Nephron progenitor cell (in vitro differentiated cells): ENCODE measurements around the gene GDAP2.
"Not testable (repeated sequence)": the region's sequence is repeated elsewhere in the genome, so short reads cannot be mapped to it uniquely, and the experiment has no call there.

Experiments
- DNase-seq: peaks from one replicate; pipeline ENCODE4 v3.0.0; 2021
- H3K27ac Mint-ChIP-seq: 2 replicates; pipeline ENCODE4 v1.8.0; 2021; ENCODE audit warnings: mild to moderate bottlenecking, moderate library complexity, mixed read lengths
- H3K27me3 Mint-ChIP-seq: 2 replicates; pipeline ENCODE4 v1.8.0; 2021; ENCODE audit warnings: mild to moderate bottlenecking, low read depth, mixed read lengths; ENCODE audit not compliant: poor library complexity
- H3K36me3 Mint-ChIP-seq: 2 replicates; pipeline ENCODE4 v1.8.0; 2021; ENCODE audit warnings: low read depth, mixed read lengths
- H3K4me1 Mint-ChIP-seq: 2 replicates; pipeline ENCODE4 v1.8.0; 2021; ENCODE audit warnings: mixed read lengths
- H3K4me3 Mint-ChIP-seq: 2 replicates; pipeline ENCODE4 v1.8.0; 2021; ENCODE audit warnings: mild to moderate bottlenecking, moderate library complexity, mixed read lengths
- H3K9me3 Mint-ChIP-seq: 2 replicates; pipeline ENCODE4 v1.8.0; 2021; ENCODE audit warnings: mild to moderate bottlenecking, moderate library complexity, mixed read lengths
- TF ChIP-seq, protein P1 (sequence below): fragments of 200-600 bp; sonication (generic); IDR thresholded peaks from 2 replicates; pipeline ENCODE4 v1.5.0; 2021; ENCODE audit warnings: antibody characterized with exemption

GDAP2 gene

DNA sequence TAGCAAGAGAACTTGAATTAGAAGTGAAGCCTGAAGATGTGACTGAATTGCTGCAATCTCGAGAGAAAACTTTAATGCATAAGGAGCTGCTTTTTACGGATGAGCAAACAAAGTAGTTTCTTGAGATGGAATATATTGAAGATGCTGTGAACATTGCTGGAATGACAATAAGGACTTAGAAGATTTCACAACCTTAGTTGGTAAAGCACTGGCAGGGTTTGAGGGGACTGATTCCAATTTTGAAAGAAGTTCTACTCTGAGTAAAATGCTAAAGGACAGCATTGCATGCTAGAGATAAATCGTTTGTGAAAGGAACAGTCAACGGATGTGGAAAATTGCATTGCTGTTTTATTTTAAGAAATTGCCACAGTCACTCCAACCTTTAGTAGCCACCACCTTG lies 69.5 kb downstream of the GDAP2 start:
- H3K27me3 Mint-ChIP-seq, result no peaks in the 10 kb centered on the region

DNA sequence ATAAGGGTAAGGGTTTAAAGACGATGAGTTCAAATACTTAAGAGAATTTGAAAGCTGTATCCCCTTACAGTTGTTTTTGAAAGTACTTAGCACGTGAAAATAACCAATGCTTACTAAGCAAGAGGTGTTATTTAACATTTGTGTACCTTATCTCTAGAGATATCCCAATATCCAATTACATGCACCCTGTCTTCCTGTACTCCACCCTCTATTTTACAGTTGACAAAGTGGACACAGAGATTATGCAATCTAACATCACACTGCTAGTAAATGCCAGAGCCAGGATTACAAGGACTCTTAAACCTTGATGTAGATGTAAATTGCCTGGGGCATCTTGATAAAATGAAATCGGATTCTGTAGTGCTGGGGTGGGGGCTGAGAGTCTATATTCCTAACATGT lies 72.0 kb downstream of the GDAP2 start:
- H3K4me3 Mint-ChIP-seq, result no peak overlapping the region
- H3K9me3 Mint-ChIP-seq, result no peaks in the 10 kb centered on the region
- H3K27me3 Mint-ChIP-seq, result no peaks in the 10 kb centered on the region
- no peak overlapping the region for H3K27ac Mint-ChIP-seq
- TF ChIP-seq, protein P1, sequence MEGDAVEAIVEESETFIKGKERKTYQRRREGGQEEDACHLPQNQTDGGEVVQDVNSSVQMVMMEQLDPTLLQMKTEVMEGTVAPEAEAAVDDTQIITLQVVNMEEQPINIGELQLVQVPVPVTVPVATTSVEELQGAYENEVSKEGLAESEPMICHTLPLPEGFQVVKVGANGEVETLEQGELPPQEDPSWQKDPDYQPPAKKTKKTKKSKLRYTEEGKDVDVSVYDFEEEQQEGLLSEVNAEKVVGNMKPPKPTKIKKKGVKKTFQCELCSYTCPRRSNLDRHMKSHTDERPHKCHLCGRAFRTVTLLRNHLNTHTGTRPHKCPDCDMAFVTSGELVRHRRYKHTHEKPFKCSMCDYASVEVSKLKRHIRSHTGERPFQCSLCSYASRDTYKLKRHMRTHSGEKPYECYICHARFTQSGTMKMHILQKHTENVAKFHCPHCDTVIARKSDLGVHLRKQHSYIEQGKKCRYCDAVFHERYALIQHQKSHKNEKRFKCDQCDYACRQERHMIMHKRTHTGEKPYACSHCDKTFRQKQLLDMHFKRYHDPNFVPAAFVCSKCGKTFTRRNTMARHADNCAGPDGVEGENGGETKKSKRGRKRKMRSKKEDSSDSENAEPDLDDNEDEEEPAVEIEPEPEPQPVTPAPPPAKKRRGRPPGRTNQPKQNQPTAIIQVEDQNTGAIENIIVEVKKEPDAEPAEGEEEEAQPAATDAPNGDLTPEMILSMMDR, result no peak
- H3K4me1 Mint-ChIP-seq, result no peaks in the 10 kb centered on the region
- DNase-seq, result no peak
- H3K36me3 Mint-ChIP-seq, result peaks cover 15% of the 10 kb centered on the region

More for the DNA sequence above, 69.5 kb downstream of the GDAP2 start:
- no peak overlapping the region for H3K27ac Mint-ChIP-seq
- H3K9me3 Mint-ChIP-seq, result no peaks in the 10 kb centered on the region
- no peaks in the 10 kb centered on the region for H3K4me1 Mint-ChIP-seq
- no peak for DNase-seq
- H3K36me3 Mint-ChIP-seq, result peaks cover 14% of the 10 kb centered on the region
- TF ChIP-seq, protein P1, result no peak
- H3K4me3 Mint-ChIP-seq, result no peak overlapping the region

- Mint-ChIP-seq H3K27ac (no peak overlapping the region), H3K9me3 (no peaks in the 10 kb centered on the region), H3K4me3 (no peak overlapping the region), H3K27me3 (no peaks in the 10 kb centered on the region), H3K36me3 (peaks cover 4% of the 10 kb centered on the region), H3K4me1 (no peaks in the 10 kb centered on the region)
- TF ChIP-seq, protein P1, result no peak
- no peak for DNase-seq
These were observed 76.4 kb downstream of the GDAP2 start for GRCh38 chr1:117852853-117853553.

DNA sequence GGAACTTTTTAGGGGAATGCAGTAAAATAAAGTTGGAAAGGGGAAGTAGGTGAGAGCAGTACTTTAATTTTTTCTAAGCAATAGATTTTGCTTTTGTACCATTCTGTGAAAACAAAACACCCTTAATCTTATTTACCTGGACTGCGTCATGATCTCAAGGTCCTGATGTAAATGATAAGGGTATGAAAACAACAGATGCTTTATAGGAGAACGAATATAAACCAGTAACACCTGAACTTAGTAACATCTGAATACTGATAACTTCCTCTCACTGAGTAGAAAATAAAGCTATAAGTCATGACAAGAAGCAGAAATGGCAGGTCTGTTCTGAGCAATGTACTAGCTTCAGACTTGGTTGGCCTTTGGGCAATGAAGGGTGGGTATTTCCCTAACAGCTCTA lies 77.7 kb downstream of the GDAP2 start:
- H3K27me3 Mint-ChIP-seq, result no peaks in the 10 kb centered on the region
- H3K36me3 Mint-ChIP-seq, result peaks cover 4% of the 10 kb centered on the region
- TF ChIP-seq, protein P1, result no peak
- H3K4me3 Mint-ChIP-seq, result no peak overlapping the region
- no peaks in the 10 kb centered on the region for H3K9me3 Mint-ChIP-seq
- DNase-seq, result no peak
- H3K4me1 Mint-ChIP-seq, result no peaks in the 10 kb centered on the region
- no peak overlapping the region for H3K27ac Mint-ChIP-seq

DNA sequence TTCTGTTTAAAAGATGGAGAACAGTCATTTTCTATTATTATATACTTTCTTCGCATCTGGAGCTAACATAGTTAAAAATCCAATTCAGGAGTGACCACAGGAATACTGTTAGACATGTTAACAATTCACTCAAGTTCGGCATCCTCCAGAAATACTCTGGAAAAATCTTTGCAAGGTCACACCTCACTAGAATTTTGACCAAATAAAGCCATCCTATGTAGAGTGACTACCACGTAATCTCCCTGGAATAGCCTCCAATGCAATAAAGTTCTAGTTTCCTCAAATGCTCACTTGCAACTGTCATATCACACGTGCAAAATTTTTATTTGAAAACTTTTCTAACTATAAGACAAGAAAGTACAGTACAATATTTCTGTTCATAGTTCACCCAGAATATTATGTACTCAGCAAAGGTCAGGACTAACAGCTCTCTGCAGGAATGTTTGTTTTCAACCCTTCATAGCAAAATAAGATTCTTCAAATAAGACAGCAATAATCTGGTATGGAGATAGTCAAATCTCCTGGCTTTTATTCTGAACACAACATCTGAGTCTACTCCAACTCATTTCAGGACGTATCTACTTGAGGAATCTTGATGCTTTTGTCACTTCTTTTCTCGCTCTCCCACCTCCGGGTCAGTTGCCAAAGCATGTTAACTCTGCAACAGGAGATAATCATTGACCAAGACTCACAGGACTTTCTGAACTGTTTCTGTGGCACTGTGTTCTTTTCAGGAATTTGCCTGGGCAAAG lies 82.6 kb downstream of the GDAP2 start:
- H3K9me3 Mint-ChIP-seq, result peaks cover 18% of the 10 kb centered on the region
- H3K27me3 Mint-ChIP-seq, result peaks cover 2% of the 10 kb centered on the region
- no peak for DNase-seq

GRCh38 chr1:117844478-117844877 lies 84.9 kb downstream of the GDAP2 start:
- H3K4me1 Mint-ChIP-seq, H3K4me3 Mint-ChIP-seq, H3K27me3 Mint-ChIP-seq, H3K27ac Mint-ChIP-seq, DNase-seq: not testable (repeated sequence)
- Mint-ChIP-seq H3K9me3 (peaks cover 18% of the 10 kb centered on the region), H3K36me3 (peaks cover 26% of the 10 kb centered on the region)

More for the DNA sequence above, 82.6 kb downstream of the GDAP2 start:
- H3K36me3 Mint-ChIP-seq, result peaks cover 22% of the 10 kb centered on the region
- no peaks in the 10 kb centered on the region for H3K4me1 Mint-ChIP-seq
- TF ChIP-seq, protein P1, result no peak
- H3K27ac Mint-ChIP-seq, result peak overlapping the region; percentile 22
- no peak overlapping the region for H3K4me3 Mint-ChIP-seq
